ENCODE results near the gene KRTAP3-2.

The KRTAP3-2 gene

DNA sequence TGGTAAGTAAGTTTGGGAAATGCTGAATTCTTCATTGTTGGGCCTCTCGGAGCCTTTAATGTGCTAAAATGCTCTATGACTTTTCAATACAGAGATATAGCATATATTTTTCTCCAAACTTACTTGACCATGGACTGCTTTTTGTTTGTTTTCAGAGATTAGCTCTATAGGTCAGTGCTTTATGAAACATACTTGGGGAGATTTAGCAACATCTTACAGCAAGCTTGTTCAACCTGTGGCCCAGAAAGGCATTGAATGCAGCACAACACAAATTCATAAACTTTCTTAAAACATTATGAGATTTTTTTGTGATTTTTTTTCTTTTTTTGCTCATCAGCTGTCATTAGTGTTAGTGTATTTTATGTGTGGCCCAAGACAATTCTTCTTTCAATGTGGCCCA is 10.2 kb upstream of the KRTAP3-2 start:
- DNase-seq = no peak

DNA sequence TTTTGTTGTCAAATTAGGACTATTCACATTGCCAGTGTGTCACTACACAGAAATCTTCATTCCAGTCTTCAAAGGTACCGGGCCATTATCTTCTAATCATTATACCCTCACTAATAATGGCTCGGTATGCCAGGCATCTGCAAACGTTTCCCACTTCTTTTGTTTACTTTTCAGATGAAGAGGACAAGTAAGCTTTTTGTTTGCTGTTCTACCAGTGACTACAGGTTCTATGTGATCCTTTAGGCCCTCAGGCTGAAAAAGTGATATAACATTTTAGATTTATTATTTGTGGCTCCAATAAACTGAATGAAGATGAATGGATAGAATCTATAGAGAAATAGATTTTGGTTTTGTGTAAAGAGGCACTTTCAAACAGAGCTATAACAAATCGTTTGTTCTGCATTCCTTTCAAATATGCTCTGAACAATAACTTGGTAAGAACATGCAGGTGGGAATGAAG is 9.6 kb upstream of the KRTAP3-2 start:
- DNase-seq = no peak

DNA sequence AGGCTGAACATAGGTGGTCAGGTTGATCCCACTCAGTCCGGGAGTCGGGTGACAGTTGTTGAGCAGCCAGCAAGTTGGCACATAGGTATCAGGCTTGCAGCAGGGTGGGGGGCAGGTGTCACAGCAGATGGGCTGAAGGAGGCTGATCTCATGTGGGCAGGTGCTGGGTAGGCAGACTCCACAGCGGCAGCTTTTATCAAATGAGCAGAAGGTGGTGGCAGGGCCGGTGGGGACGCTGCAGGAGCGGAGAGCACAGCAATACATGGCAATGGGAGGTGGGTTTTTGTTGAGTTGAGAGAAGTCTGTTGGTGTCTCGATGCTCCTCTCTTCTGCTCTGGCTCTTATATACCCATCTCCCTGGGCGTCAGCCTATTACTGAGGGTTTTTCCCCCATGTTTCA is 9.1 kb upstream of the KRTAP3-2 start, which contains the start of gene KRTAP3-1:
KRTAP3-1 (minus strand) TSS at position 318 of the 400 bp plus-strand sequence; CDS start at position 264, 54 bp downstream.
- no peak for DNase-seq

DNA sequence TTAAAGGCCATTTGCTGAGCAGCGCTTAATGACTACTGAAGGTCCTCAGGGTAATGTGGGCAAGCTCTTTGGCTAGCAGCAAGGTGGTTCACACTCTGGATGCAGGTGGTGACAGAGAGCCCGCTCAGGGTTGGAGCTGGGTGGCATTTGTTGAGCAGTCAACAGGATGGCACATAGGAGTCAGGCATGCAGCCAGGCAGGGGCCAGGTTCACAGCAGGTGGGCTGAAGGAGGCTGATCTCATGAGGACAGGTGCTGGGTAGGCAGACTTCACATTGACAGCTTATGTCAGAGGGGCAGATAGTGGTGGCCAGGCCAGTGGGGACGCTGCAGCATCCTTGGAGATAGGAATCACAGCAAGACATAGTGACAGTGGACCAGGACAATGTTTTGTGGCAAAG is 4.7 kb upstream of the KRTAP3-2 start:
- DNase-seq = no peak

DNA sequence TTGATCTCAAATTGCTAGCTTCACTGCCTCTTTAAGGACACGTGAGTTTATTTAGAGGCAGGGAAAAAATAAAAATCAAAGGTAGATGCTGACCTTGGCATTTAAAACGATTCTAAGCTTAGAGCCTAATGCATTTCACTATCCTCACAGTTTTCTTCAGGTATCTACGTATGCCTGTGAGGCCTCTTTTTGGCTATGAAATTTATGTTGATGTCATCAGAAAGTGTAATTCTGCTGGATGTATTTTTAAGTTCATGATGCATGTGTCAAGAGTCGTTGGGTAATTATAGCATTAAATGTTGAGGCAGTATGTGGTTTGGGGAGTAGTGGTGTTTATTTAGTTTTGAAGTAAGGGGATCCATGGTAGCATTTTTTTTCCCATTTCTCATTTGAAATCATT is 4.2 kb upstream of the KRTAP3-2 start:
- DNase-seq = no peak

DNA sequence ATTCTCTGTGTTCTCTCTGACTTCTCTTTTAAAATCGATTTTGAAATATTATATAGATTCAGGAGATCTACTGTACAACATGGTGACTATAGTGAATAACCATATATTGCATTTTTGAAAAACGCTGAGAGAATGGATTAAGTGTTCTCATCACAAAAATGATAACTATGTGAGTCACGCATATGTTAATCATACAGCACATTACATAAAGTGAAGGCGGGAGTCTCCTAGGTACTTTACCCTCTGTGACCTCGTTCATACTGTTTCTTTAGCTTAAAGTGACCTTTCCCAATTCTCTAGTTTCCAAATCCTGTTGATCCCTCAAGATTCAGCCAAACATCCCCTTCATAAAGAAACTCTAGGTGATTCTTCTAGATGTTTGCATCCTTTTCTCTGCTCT is 3.1 kb upstream of the KRTAP3-2 start:
- DNase-seq = peak; percentile 49

DNA sequence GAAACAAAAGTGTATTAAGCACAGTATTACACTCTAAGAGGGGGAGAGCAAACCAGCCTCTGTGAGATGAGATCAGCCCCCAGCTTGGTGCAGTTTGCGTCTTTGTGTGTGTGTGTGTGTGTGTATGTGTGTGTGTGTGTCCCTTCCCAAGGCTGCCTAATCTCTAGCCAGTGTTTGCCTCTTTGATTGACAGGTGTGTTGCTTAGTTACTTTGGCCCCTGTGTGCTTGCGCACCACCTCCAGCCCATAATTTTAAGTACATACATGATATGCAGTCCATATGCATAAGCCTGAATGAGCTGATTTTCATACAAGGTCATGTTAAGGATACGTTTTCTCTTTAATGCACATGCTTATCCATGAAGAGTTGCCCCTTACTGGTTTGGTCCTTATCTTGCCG is 2.1 kb upstream of the KRTAP3-2 start:
- DNase-seq = no peak

DNA sequence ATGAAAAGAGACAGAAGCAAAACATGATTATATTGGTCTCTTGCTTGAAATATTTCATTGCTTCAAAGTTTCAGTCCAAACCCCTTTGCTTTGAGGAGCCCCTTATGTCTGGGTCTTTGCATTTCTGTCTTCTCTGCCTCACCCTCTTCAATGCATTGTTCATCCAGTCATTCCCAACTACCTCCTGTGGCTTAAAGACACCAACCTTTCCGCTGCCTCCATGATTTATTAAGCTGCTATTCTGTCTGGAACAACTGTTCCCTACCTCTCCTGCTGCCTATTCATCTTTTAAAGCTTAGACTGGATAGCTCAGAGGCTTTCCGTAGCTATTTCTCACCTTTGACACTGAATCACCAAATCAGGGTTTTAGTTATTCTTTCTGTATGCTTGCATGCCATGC is 2.3 kb downstream of the KRTAP3-2 start:
- no peak for DNase-seq

DNA sequence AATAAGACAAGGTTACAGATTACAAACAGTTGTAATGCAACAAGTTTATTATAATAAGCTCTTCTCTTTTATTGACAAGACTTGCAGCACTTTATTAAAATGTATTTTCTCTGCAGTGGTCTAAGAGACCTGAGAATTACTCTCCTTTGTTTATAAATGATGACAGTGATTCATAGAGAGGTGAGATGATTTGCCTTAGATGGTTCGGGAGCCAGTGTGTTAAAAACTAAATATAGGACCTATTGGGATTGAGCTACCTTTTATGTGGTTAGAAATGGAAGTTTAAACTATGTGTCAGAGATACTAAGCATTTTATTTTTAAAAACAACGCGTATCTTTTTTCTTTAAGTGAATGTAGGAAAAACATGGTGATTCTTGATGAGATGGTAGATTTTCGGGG is 2.9 kb downstream of the KRTAP3-2 start:
- DNase-seq = no peak

DNA sequence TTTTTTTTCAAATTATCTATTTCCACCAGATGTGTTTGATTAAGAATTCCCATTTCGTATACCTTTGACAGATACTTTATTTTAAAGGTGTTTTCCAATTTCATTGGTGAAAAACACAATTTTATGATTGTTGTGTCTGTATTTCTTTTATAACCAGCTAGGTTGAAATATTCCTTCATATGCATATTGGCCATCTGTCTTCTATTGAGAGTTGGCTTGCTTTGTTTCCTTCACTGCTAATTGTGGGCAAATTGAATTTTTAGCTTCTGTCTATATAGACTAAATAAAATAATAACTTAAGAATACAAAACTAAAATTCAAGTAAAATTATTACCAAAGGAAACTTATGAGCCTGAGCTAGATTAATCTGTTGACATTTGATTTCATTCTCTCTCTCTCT is 4.6 kb downstream of the KRTAP3-2 start:
- no peak for DNase-seq

DNA sequence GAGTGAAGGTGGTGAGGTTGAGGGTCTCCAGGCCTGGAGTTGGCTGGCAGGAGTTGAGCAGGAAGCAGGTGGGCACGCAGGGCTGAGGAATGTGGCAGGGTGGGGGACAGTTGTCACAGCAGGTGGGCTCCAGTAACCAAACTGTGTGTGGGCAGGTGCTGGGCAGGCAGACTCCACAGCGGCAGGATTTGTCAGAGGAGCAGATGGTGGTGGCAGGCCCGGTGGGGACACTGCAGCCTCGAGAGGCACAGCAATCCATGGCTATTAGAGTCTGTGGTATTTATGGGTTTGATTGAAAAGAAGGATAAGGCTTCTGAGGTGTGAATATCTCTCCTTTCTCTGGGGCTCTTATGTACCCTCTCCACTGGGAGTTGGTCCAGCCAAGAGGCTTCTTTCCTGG is 5.9 kb downstream of the KRTAP3-2 start, which contains the start of gene KRTAP3-3:
KRTAP3-3 (minus strand) TSS at position 326 of the 400 bp plus-strand sequence; CDS start at position 259, 67 bp downstream.
- DNase-seq = no peak

DNA sequence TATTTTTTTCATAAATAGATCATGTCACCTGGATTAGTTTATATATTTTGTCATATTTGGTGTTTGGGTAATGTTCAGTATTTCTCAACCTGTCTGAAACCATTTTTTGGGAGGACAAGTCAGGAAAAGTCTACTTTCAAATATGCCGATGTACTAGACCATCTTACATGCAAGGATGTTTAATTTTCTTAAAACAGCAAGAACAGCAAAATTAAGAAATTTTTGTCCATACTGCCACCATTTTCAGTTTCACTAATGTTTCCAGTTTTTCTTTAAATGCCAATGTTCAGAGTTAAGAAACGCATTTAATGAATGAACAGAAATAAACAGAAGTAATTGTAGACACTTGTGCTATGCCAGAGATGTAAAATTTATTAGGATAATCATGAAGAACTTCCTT is 6.6 kb downstream of the KRTAP3-2 start:
- DNase-seq = no peak

DNA sequence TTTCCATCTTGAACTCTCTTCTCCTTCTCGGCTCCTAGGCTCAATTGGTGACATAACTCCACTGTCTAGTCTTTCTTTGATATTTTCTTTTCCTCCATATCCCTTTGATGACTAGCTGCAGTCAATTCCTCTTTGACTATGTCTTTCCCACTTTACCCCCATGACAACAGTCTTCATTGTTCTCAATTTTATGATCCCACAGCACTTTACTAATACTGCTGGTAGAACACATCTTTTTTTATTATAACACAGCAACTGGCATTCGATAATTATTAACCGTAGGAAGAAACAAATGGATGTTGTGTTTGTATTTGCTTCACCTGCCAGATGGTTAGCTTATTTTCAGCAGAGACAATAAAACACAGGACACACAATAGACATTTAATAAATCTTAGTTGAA is 7.0 kb downstream of the KRTAP3-2 start:
- DNase-seq = no peak

DNA sequence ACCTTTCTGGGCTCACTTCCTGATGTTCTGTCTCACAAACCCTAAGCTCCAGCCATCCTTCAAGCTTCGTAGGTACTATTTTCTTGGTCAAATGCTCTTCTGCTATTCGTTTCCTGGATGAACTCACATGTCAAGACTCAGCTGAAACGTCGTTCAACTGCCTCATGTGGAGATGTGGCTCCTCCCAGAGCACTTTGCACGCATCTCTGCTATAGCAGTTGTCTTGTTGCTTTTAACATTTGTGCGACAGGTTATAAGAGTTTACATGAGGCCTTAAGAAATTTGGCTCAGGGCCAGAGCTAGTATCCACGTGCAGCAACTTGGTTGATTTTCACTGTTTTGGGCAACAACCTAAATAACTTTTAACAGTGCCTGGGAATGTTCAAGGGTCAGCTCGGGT is 12.8 kb downstream of the KRTAP3-2 start:
- DNase-seq = no peak

DNA sequence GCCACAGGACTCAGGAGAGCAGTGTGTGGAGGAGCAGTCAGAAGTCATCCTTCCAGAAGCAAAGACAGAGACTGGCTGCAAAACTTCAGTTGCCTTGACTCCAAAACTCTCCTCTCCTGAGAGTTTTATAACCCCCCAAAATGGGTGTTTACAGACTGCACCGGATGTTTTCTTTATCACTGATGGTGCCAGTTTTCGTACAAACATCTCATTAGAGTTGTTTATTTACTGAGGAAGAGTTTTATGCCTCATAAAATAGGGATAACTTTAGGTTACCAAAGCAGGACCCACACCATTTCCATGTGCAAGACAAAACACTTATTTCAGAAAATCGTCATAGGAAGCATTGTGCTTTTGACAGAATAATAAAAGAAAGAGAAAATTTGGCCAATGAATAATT is 15.5 kb downstream of the KRTAP3-2 start, which contains the start of gene KRT40:
KRT40 (minus strand) TSS at position 101 of the 400 bp plus-strand sequence; CDS start at position 48, 53 bp downstream.
- DNase-seq = no peak

DNA sequence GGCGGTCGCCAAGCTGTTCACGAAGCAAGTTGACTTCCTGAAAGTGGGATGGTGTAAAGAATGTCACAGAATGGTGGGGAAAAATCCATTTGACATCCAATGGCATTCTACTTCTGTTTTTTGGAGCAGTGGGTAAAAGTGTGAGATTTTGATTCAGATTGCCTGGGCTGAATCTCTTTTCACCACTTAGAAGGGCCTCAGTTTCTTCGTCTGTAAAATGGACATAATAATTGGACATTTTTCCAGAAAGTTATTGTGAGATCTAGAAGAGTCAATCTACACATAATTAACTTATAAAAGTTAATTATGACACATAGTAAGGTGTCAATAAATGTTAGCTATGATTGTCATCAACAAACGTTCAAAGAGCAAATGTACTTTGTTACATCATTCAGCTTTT is 18.6 kb downstream of the KRTAP3-2 start:
- no peak for DNase-seq

DNA sequence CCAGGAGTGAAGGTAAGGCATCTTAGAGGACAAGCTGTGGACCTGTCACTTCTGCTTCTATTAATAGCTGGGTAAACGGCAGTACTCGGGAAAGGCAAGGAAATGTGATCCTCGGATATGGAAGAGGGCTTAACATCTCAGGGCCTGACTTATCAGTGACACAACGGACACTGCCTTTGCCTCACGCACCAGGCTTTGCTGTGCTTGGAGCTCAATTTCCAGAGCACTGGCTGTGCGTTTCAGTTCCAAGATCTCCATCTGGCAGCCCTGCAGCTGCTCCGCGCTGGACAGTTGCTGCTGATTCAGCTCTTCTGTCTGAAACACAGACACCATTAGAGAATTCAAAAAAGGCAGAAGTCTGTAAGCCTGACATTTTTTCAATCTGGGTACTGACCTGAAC is 19.1 kb downstream of the KRTAP3-2 start:
- DNase-seq = no peak

DNA sequence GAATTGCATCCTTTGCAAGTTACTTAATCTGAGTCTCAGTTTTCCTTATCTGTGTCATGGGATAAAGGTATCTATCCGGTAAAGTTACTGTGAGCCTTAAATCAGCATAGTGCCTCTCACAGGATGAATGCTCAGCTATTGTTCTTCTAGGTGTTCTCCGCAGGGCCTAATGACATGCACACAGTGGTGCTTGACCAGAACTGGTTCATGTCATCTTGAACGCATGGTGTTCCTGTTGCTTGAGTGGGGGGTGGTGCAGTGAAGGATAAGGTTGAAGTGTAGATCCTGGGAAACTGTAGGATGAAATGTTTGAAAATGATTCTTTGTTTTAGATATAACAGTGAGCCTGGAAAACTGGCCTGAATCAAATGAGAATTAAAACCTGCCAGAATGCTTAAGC is 19.6 kb downstream of the KRTAP3-2 start:
- no peak for DNase-seq

DNA sequence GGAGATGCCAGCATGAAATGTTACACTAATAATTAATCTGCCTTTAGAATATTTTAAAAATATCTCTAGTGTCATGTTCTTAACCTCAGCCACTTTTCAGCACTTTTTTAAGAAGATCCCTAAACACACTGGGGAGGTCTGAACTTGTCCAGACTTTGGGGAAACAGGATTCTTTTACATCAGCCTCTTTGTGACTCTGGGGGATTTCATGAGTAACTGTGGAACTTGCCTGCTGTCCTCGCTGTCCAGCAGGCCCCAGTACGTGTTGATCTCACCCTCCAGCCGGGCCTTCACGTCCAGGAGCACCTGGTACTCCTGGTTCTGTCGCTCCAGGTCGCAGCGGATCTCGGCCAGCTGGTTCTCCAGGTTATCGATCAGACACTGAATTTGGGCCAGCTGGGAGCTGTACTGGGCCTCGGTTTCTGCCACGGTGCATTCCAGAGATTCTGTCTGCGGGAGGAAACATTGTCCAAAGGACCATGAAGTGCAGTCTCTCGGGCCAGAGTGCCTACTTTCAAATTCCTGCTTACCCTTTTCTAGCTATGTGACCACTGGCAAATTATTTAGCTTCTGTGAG is 21.0 kb downstream of the KRTAP3-2 start:
- no peak for DNase-seq

DNA sequence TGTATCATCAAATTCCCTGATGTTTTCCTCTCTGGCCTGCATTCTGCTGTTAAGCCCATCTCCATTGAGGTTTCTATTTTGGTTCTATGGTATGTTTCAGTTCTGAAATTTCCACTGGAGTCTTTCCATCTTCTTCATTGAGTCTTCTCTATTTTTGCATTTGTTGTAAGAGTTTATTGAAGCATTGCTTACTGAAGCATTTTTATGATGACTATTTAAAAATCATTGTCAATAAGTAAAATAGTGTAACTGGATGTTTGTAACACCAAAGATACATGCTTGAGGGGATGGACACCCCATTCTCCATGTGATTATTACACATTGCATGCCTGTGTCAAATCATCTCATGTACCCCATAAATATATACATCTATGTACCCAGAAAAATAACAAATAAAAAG is 24.2 kb downstream of the KRTAP3-2 start:
- no peak for DNase-seq

DNA sequence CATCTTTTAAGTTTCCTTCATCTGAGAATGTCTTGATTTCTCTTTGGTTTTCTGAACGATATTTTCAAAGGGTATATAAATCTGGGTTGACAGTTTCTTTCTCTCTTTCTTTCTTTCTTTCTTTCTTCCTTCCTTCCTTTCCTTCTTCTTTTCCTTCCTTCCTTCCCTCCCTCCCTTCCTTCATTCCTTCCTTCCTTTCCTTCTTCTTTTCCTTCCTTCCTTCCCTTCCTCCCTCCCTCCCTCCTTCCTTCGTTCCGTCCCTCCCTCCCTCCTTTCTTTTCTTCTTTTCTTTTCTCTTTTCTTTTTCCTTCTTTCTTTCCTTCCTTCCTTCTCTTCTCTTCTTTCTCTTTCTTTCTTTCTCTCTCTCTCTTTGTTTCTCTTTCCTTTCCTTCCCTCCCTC is 25.3 kb downstream of the KRTAP3-2 start:
- no peak for DNase-seq

DNA sequence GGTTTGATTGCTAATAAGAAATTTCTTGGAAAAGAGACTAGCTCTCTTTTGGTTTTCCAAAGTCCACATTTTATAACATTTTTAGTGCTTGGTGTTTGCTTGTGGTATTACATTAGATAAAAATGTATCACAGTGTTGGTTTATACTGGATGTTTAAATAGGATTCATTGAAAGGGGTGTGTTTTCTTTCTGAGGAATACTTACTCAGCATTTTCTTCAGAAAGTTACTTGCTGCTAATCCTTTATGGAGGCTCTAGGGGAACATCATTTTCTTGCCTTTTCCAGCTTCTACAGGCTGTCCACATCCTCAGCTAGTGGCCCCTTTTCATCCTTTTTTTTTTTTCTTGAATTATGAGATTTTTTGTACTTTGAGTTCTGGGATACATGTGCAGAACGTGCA is 32.1 kb downstream of the KRTAP3-2 start:
- no peak for DNase-seq

DNA sequence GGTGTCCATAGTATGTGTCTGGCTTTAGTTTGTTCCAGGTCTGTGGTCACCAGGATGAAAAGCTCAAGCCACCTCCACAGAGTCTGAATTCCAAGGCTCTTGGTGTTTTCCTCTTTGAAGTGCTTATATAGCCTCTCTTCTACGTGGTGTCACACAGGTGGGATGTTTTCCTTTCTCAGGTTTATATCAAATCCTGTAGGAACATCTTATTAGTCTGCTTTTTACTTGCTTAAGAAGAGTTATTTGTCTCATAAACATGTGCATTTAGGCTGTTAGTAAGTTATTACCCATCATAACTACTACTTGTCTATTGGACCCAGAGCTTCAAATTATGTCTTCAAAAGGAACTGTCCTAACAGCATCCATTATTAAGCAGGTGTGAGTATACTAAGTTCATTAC is 32.9 kb downstream of the KRTAP3-2 start, which contains the start of gene KRT39:
KRT39 (minus strand) TSS at position 101 of the 400 bp plus-strand sequence; CDS start at position 9, 92 bp downstream.
- no peak for DNase-seq

DNA sequence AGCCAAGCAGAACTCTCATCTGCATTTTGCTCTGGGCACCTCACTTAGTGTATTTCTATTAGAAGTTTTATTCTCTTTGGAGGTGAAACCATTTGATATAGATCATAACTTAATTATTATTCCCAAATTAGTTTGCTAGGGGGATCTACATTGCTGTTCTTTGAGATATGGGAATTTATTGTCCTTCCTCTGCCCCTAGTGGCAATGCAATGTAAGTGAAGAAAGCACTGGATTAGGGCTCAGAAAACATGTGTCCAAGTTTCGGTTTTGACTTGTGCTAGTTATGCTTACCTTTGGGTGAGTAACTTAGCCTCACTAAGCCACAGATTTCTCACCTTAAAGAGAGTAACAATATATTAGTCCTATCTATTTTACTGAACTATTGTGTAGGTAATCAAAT is 35.9 kb downstream of the KRTAP3-2 start:
- peak; percentile 28 for DNase-seq

DNA sequence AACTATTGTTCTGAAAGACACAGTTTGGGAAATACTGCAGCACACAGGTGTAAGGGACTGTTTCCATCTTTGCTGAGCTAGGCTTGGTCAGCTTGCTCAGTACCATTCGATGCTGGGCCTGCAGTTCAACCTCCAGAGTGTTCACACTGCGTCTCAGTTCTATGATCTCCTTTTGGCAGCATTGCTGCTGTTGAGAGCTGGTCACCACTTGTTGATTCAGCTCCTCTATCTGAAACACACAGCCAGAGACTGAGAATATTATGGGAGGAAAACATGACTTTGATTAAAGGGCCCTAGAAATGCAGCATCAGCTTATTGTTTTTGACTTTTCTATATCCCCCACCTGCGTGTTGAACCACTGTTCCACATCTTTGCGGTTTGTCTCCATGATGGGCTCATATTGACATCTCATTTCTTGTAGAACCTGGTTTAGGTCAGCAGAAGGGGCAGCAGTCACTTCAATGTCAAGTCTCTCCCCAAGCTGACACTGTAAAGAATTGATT is 37.6 kb downstream of the KRTAP3-2 start:
- DNase-seq = no peak
